GM12878 (cell line): Measurements from ENCODE around the gene MAML2. TPM values are rescaled to one million over a fixed set of nuclear protein-coding genes. Genes with fewer than 3 reads are reported as not detected.
"Not testable (repeated sequence)": the region's sequence is repeated elsewhere in the genome, so short reads cannot be mapped to it uniquely, and the experiment has no call there.

ENCODE experiments used
- ATAC-seq: fragments of 200-7000 bp; cut with Tn5 transposase; 3 replicates; pipeline ENCODE4 v1.9.1; 2020; ENCODE audit warnings: mild to moderate bottlenecking, moderate library complexity
- BruUV-seq: library from RNA; stranded (reverse); fragments of 400-500 nt; replicated peaks from 2 replicates; lab custom pipeline; 2021; lab: Mats Ljungman, UMichigan
- CTCF ChIA-PET: fragments of 300-600 bp; sonication (Branson Sonifier 250); formaldehyde crosslinking; extraction: SDS; loops from one replicate; lab custom pipeline; 2021; ENCODE audit warnings: inconsistent platforms; lab: Yijun Ruan, JAX
- POLR2A ChIA-PET: fragments of 350-600 bp; formaldehyde crosslinking; extraction: SDS; loops from one replicate; lab custom pipeline; 2021; ENCODE audit warnings: inconsistent platforms; lab: Charles Lee
- RAD21 ChIA-PET: fragments of 300-600 bp; sonication (Branson Sonifier 250); formaldehyde crosslinking; loops from one replicate; lab custom pipeline; 2023; ENCODE audit warnings: antibody characterized with exemption; ENCODE audit not compliant: unreplicated experiment; lab: Charles Lee
- SMC1A ChIA-PET: fragments of 300-600 bp; sonication (Branson Sonifier 250); formaldehyde crosslinking; loops from one replicate; lab custom pipeline; 2023; ENCODE audit not compliant: unreplicated experiment, uncharacterized antibody; lab: Charles Lee
- DNase-seq: peaks from one replicate; pipeline ENCODE4 v3.0.0-alpha.2; 2011; ENCODE audit warnings: low read depth, low spot score
- FAIRE-seq: peaks from 3 replicates; lab custom pipeline; 2011; peaks lifted over from hg19 to GRCh38; lab: Jason Lieb, UNC
- H2AFZ ChIP-seq: 2 replicates; pipeline ENCODE4 v1.6.0; 2011; ENCODE audit warnings: low read depth, low read length, control low read depth; ENCODE audit not compliant: control insufficient read depth
- H3K27ac ChIP-seq: 2 replicates; pipeline ENCODE4 v1.5.1; 2011; ENCODE audit warnings: control low read depth; ENCODE audit not compliant: control insufficient read depth, insufficient read depth
- H3K27me3 ChIP-seq, 2 experiments: replicated peaks in 1 of 2; 2 replicates each; pipeline versions ENCODE4 v1.6.0 to v1.6.1; 2011; ENCODE audit warnings: low read length in 1 of 2; ENCODE audit not compliant: control insufficient read depth in 2 of 2, insufficient read depth in 2 of 2
- H3K36me3 ChIP-seq, 2 experiments: 2 replicates each; pipeline ENCODE4 v1.5.1; 2011; ENCODE audit warnings: low read length in 1 of 2; ENCODE audit not compliant: control insufficient read depth in 2 of 2, insufficient read depth in 2 of 2
- H3K4me1 ChIP-seq: 2 replicates; pipeline ENCODE4 v1.6.1; 2011; ENCODE audit warnings: mild to moderate bottlenecking, low read length, moderate library complexity, mixed read lengths; ENCODE audit not compliant: control insufficient read depth, insufficient read depth
- H3K4me2 ChIP-seq: 2 replicates; pipeline ENCODE4 v1.6.0; 2011; ENCODE audit warnings: control low read depth; ENCODE audit not compliant: control insufficient read depth, insufficient read depth
- H3K4me3 ChIP-seq: fragments of 200-600 bp; sonication (generic); 2 replicates; pipeline ENCODE4 v1.5.1; 2016
- H3K79me2 ChIP-seq: 2 replicates; pipeline ENCODE4 v1.6.0; 2011; ENCODE audit warnings: low read length; ENCODE audit not compliant: control insufficient read depth, insufficient read depth
- H3K9ac ChIP-seq: 2 replicates; pipeline ENCODE4 v1.8.0; 2011; ENCODE audit warnings: low read length, control low read depth, mixed read lengths; ENCODE audit not compliant: control insufficient read depth, insufficient read depth
- H3K9me3 ChIP-seq: replicated peaks from 3 replicates; pipeline ENCODE4 v1.5.1; 2011; ENCODE audit warnings: mild to moderate bottlenecking, low read length; ENCODE audit not compliant: control insufficient read depth, insufficient read depth
- H4K20me1 ChIP-seq: 2 replicates; pipeline ENCODE4 v1.6.0; 2011; ENCODE audit not compliant: control insufficient read depth, insufficient read depth
- KLF5 ChIP-seq: fragments of 450-650 bp; IDR thresholded peaks from 2 replicates; pipeline ENCODE4 v1.6.1; 2014; ENCODE audit warnings: mild to moderate bottlenecking; ENCODE audit not compliant: partially characterized antibody
- MXI1 ChIP-seq: fragments of 150-350 bp; IDR thresholded peaks from 2 replicates; pipeline ENCODE4 v1.6.1; 2011; ENCODE audit warnings: low read depth, mild to moderate bottlenecking, inconsistent platforms, low read length, improper control_type of control experiment
- RUNX3 ChIP-seq: IDR thresholded peaks from 2 replicates; pipeline ENCODE4 v1.6.1; 2012; ENCODE audit warnings: low read length, inconsistent platforms
- WGBS: methylation state at CpG from one replicate; pipeline ENCODE4 v1.1.6; 2016; ENCODE audit warnings: low lambda C conversion rate; ENCODE audit not compliant: insufficient replicate concordance, insufficient coverage; ENCODE audit errors: missing lambda C conversion rate; 5-methylcytosine and 5-hydroxymethylcytosine counted together
- in situ Hi-C: fragments of 300-500 bp; cut with MboI; formaldehyde crosslinking; loops from 9 replicates; pipeline ENCODE4 v1.14.3; 2018; ENCODE audit warnings: mixed read lengths
- intact Hi-C: fragments of 100-400 bp; cut with micrococcal nuclease; formaldehyde crosslinking; loops from one replicate; pipeline ENCODE4 v1.14.2; 2022; ENCODE audit not compliant: unreplicated experiment
- polyA plus RNA-seq, 11 experiments: library from polyadenylated mRNA; depleted of rRNA in 4 of 11; unstranded in 6 of 11; stranded (reverse) in 5 of 11; fragments of >200 nt; fragmentation: Nextera tagmentation in 4 of 11; fragmentation: Illumina TruSeq in 1 of 11; extraction: Ambion mirVana in 4 of 11; extraction: Trizol in 1 of 11; gene quantifications; 1 replicate in 1 of 11; 2 replicates in 10 of 11; pipeline versions ENCODE4 v1.2.1 to v1.2.3, GENCODE V29; 2011 to 2016; ENCODE audit warnings: inconsistent platforms in 2 of 11, missing spikeins in 2 of 11, low read depth in 1 of 11
- total RNA-seq, 4 experiments: library from RNA; depleted of rRNA in 3 of 4; stranded (reverse); fragments of >200 nt in 3 of 4; fragmentation: Illumina TruSeq in 1 of 4; extraction: Trizol in 1 of 4; gene quantifications; 2 replicates each; pipeline versions ENCODE4 v1.2.1 to v1.2.3, GENCODE V29; 2013 to 2021

The MAML2 gene
- total and polyA plus RNA-seq, 10 of the 15 experiments (the other 5 are each of a cell fraction or from before 2014, with no cell fraction given), result 2.5 to 15.1 (median 12.0) TPM

- DNase-seq (no peak), FAIRE-seq (no peak), ATAC-seq (peak; percentile 36)
- ChIA-PET CTCF (interaction anchor here (1.2 to 4.2 kb wide), 4 partner anchors 10 to 54 kb away, joined by 3 to 25 read pairs (median 4); partner anchors contain the start of gene MAML2), SMC1A (interaction anchor here (0.6 to 5.3 kb wide), 9 partner anchors 9 to 361 kb away, joined by 3 to 76 read pairs (median 4); partner anchors contain the start of gene MAML2), RAD21 (interaction anchor here (0.7 to 5.2 kb wide), 6 partner anchors 22 to 132 kb away, joined by 3 to 44 read pairs (median 4); partner anchors contain the start of gene MAML2), POLR2A (interaction anchor here (0.7 to 1.8 kb wide), 4 partner anchors 10 to 55 kb away, joined by 3 to 6 read pairs (median 4); partner anchors contain the start of gene MAML2)
- H2AFZ ChIP-seq, result no peak overlapping the region
- 91% methylated on average over 6 of the region's 6 CpGs for WGBS
- no TSS peak for BruUV-seq
- H3K36me3 ChIP-seq, result peaks cover 0 to 4% of the 10 kb centered on the region in 2 experiments; a peak in 2 of 4 replicates
- H3K9me3 ChIP-seq, result peaks cover 3% of the 10 kb centered on the region; the same call in 2 of the 3 replicates
- H3K4me3 ChIP-seq, result no peak overlapping the region
- H3K27ac ChIP-seq, result peak overlapping the region; percentile 27
- H4K20me1 ChIP-seq, result no peaks in the 10 kb centered on the region
- peak overlapping the region; percentile 36; the same call in 1 of the 2 replicates for H3K4me2 ChIP-seq
- in situ Hi-C loops, result no loop called here
- peaks cover 32% of the 10 kb centered on the region for H3K4me1 ChIP-seq
- H3K27me3 ChIP-seq, result no peaks in the 10 kb centered on the region
- no peak for TF ChIP-seq MXI1
- TF ChIP-seq RUNX3, result peak; percentile 9; the same call in 1 of the 2 replicates
- TF ChIP-seq KLF5, result no peak
- H3K79me2 ChIP-seq, result peaks cover 72% of the 10 kb centered on the region
- H3K9ac ChIP-seq, result no peak overlapping the region
- intact Hi-C loops, result loop anchor here (2.0 kb wide), 1 partner anchor 31 kb away; no protein-coding TSS in a partner anchor
Measured at GRCh38 chr11:96287822-96288439, 55.1 kb downstream of the MAML2 start.

- ChIA-PET POLR2A (interaction anchor here (0.6 to 1.2 kb wide), 2 partner anchors 17 to 561 kb away, joined by 3 read pairs; no protein-coding TSS in a partner anchor), SMC1A (interaction anchor here (0.8 to 5.3 kb wide), 12 partner anchors 7 to 100 kb away, joined by 3 to 76 read pairs (median 5); partner anchors contain the start of gene MAML2), RAD21 (interaction anchor here (0.8 to 5.2 kb wide), 3 partner anchors 8 to 55 kb away, joined by 3 to 44 read pairs (median 4); partner anchors contain the start of gene MAML2), CTCF (interaction anchor here (1.4 to 4.2 kb wide), 3 partner anchors 19 to 56 kb away, joined by 3 to 25 read pairs (median 5); partner anchors contain the start of gene MAML2)
- Histone ChIP-seq H3K4me1 (peaks cover 33% of the 10 kb centered on the region), H3K79me2 (peaks cover 69% of the 10 kb centered on the region)
- DNase-seq, H3K4me3 ChIP-seq, H3K4me2 ChIP-seq, ATAC-seq, H3K27ac ChIP-seq, FAIRE-seq, BruUV-seq, H3K9ac ChIP-seq, intact Hi-C loops, H3K36me3 ChIP-seq, H3K27me3 ChIP-seq, H3K9me3 ChIP-seq, in situ Hi-C loops, H4K20me1 ChIP-seq, H2AFZ ChIP-seq: not testable (repeated sequence)
- WGBS, result 96% methylated on average over 6 of the region's 6 CpGs
Measured at GRCh38 chr11:96285985-96286384, 57.0 kb downstream of the MAML2 start.
